Stimulated activated naive CD8-positive, alpha-beta T cell treated with anti-CD3 and anti-CD28 coated beads, Interleukin-15, Interleukin-2, amounts not matched to agents 100 U/mL and 50 U/mL, for 24 hours (primary cell): ENCODE results near the gene GALR1.
A peak's percentile ranks its signal among the peaks of the same experiment; 100 is the strongest.
"Not testable (repeated sequence)": the region's sequence is repeated elsewhere in the genome, so short reads cannot be mapped to it uniquely, and the experiment has no call there.

ENCODE experiments used
- ATAC-seq: fragments of 150-1000 bp; cut with Tn5 transposase; one replicate; pipeline ENCODE4 v1.10.0; 2021
- DNase-seq: peaks from one replicate; pipeline ENCODE4 v3.0.0; 2021

GALR1 gene

GRCh38 chr18:77249569-77250500 lies at the start of gene GALR1:
Gene GALR1, plus strand, starts transcription at chr18:77249848. Its CDS starts 701 bp downstream, at chr18:77250549.
- DNase-seq (peak; percentile 3), ATAC-seq (no peak)

GRCh38 chr18:77201506-77201905 lies 48.1 kb upstream of the GALR1 start:
- DNase-seq (no peak), ATAC-seq (no peak)

GRCh38 chr18:77202329-77202728 lies 47.3 kb upstream of the GALR1 start:
- no peak for DNase-seq
- ATAC-seq: no peak

GRCh38 chr18:77203071-77203470 lies 46.6 kb upstream of the GALR1 start:
- ATAC-seq (no peak), DNase-seq (no peak)

GRCh38 chr18:77203851-77204250 lies 45.8 kb upstream of the GALR1 start:
- ATAC-seq (no peak), DNase-seq (no peak)

GRCh38 chr18:77205769-77206168 lies 43.9 kb upstream of the GALR1 start:
- no peak for DNase-seq
- no peak for ATAC-seq

GRCh38 chr18:77206676-77207374 lies 42.8 kb upstream of the GALR1 start:
- no peak for ATAC-seq

GRCh38 chr18:77207540-77207939 lies 42.1 kb upstream of the GALR1 start:
- DNase-seq (peak; percentile 49), ATAC-seq (peak; percentile 74)

More at GRCh38 chr18:77206676-77207374, 42.8 kb upstream of the GALR1 start:
- DNase-seq: no peak

- ATAC-seq (peak; percentile 68), DNase-seq (peak; percentile 38)
These were observed 40.7 kb upstream of the GALR1 start for GRCh38 chr18:77208964-77209363.

GRCh38 chr18:77209587-77209986 lies 40.1 kb upstream of the GALR1 start:
- no peak for DNase-seq
- no peak for ATAC-seq

GRCh38 chr18:77210249-77210648 lies 39.4 kb upstream of the GALR1 start:
- DNase-seq: no peak
- no peak for ATAC-seq

GRCh38 chr18:77218642-77219041 lies 31.0 kb upstream of the GALR1 start:
- no peak for ATAC-seq

GRCh38 chr18:77220726-77221125 lies 28.9 kb upstream of the GALR1 start:
- ATAC-seq (no peak), DNase-seq (no peak)

More at GRCh38 chr18:77218642-77219041, 31.0 kb upstream of the GALR1 start:
- no peak for DNase-seq

- ATAC-seq (no peak), DNase-seq (no peak)
These were observed 27.2 kb upstream of the GALR1 start for GRCh38 chr18:77222464-77222863.

- ATAC-seq: peak; percentile 90
- peak; percentile 53 for DNase-seq
These were observed 26.4 kb upstream of the GALR1 start for GRCh38 chr18:77223221-77223639.

- ATAC-seq: peak; percentile 60
- no peak for DNase-seq
These were observed 26.0 kb upstream of the GALR1 start for GRCh38 chr18:77223653-77224052.

GRCh38 chr18:77230645-77231044 lies 19.0 kb upstream of the GALR1 start:
- ATAC-seq: no peak

GRCh38 chr18:77234504-77235365 lies 14.9 kb upstream of the GALR1 start:
- DNase-seq (no peak), ATAC-seq (no peak)

More at GRCh38 chr18:77230645-77231044, 19.0 kb upstream of the GALR1 start:
- DNase-seq: no peak

- ATAC-seq, DNase-seq: not testable (repeated sequence)
These were observed 10.4 kb upstream of the GALR1 start for GRCh38 chr18:77239285-77239684.

- no peak for ATAC-seq
- DNase-seq: no peak
These were observed 627 bp upstream of the GALR1 start for GRCh38 chr18:77248873-77249568.

- DNase-seq: peak; percentile 4
- ATAC-seq: no peak
These were observed 865 bp downstream of the GALR1 start for GRCh38 chr18:77250501-77250925.
